Lung (tissue), 12 donors: ENCODE measurements around the gene LUM. TPM values are rescaled to one million over a fixed set of nuclear protein-coding genes. Genes with fewer than 3 reads are reported as not detected.
"Not testable (repeated sequence)": the region's sequence is repeated elsewhere in the genome, so short reads cannot be mapped to it uniquely, and the experiment has no call there.

Experiments
- ATAC-seq: fragments of 200-7000 bp; cut with Tn5 transposase; one replicate; pipeline ENCODE4 v1.9.1; 2020; ENCODE audit warnings: moderate number of reproducible peaks; ENCODE audit not compliant: insufficient read depth, low FRiP score
- DNase-seq, 3 donors: peaks; one replicate each; pipeline ENCODE4 v3.0.0-alpha.2; 2013 to 2017
- H3K27ac ChIP-seq, 2 donors: one replicate each; pipeline ENCODE4 v1.5.1; 2013; ENCODE audit warnings: mild to moderate bottlenecking in 2 of 2, moderate library complexity in 2 of 2, control low read depth in 1 of 2, inconsistent platforms in 1 of 2, low read depth in 1 of 2, low read length in 1 of 2
- H3K27me3 ChIP-seq, 3 donors: one replicate each; pipeline ENCODE4 v1.5.1; 2013; ENCODE audit warnings: low read length in 2 of 3; ENCODE audit not compliant: control insufficient read depth in 3 of 3, insufficient read depth in 3 of 3
- H3K36me3 ChIP-seq, 4 donors: one replicate each; pipeline ENCODE4 v1.5.1; 2013; ENCODE audit warnings: low read length in 4 of 4, mild to moderate bottlenecking in 1 of 4, moderate library complexity in 1 of 4; ENCODE audit not compliant: control insufficient read depth in 4 of 4, insufficient read depth in 4 of 4
- H3K4me1 ChIP-seq, 5 donors: one replicate each; pipeline ENCODE4 v1.5.1; 2013; ENCODE audit warnings: low read length in 5 of 5, mild to moderate bottlenecking in 2 of 5, moderate library complexity in 1 of 5; ENCODE audit not compliant: control insufficient read depth in 5 of 5, insufficient read depth in 5 of 5
- H3K4me3 ChIP-seq: one replicate; pipeline ENCODE4 v1.5.1; 2013; ENCODE audit warnings: mild to moderate bottlenecking, control low read depth, moderate library complexity
- H3K9ac ChIP-seq, 2 donors: one replicate each; pipeline ENCODE4 v1.5.1; 2013; ENCODE audit warnings: low read length in 2 of 2, control low read depth in 1 of 2; ENCODE audit not compliant: insufficient read depth in 1 of 2
- H3K9me3 ChIP-seq, 4 donors: one replicate each; pipeline ENCODE4 v1.5.1; 2013; ENCODE audit warnings: low read length in 3 of 4, mild to moderate bottlenecking in 1 of 4, moderate library complexity in 1 of 4; ENCODE audit not compliant: control insufficient read depth in 4 of 4, insufficient read depth in 3 of 4
- WGBS, 2 donors: extraction: QIAGEN DNeasy Blood & Tissue Kit; methylation state at CpG; one replicate each; pipeline ENCODE4 v1.1.7; 2013; 5-methylcytosine and 5-hydroxymethylcytosine counted together
- polyA plus RNA-seq, 2 donors: library from polyadenylated mRNA; stranded (reverse); fragments of 200-250 nt; gene quantifications; one replicate each; pipeline ENCODE4 v1.2.1, GENCODE V29; 2013
- total RNA-seq, 2 donors: library from RNA; depleted of rRNA in 1 of 2; stranded (reverse); fragments of >200 nt in 1 of 2; gene quantifications; one replicate each; pipeline ENCODE4 v1.2.1, GENCODE V29; 2014 to 2021
- TF ChIP-seq, protein P1 (sequence below): IDR thresholded peaks from 2 replicates; pipeline ENCODE4 v1.5.1; 2012; ENCODE audit warnings: mild to moderate bottlenecking; ENCODE audit errors: control extremely low read depth, extremely low read depth
- donor health status: control.
- donor health status: control.
- donor health status: Bipolar disorder and iron deficiency.
- donor health status: healthy.
- donor health status: DM: yes; HTN: yes; CAD: no.

The LUM gene
- total and polyA plus RNA-seq, 4 donors, result 74.5 to 593 (median 218) TPM

DNA sequence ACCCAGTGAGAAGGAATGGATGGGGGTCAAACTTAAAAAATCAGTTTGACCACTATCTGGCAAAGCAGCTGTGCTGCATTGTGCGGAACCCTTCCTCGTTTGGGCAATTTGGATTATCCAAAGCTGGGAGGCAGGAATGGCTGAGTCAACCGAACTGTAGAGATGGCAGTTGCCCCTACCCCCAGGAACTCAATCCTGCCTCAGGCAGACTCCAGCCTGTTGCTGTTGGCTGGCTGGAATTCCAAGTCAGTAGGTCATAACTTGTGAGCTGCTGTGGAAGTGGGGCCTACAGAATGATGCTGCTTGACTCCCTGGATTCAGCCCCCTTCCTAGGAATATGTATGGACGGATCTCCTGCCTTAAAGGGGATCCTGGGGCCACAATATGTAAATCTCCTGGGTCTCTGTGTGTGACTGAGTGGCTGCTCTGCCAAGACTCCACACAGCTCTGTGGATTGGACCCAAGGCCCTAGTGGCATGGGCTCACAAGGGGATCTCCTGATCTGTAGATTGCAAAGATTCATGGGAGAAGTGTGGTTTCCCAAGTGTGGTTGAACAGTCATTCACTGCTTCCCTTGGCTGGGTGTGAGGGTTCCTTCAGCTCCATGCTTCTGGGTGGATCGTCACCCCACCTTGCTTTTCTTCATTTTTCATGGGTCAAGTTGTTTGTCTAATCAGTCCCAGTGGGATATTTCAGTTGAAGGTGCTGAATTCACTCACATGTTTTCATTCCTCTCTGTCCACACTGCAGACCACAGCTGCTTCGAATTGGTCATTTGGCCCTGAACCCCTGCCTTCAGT lies 19.2 kb downstream of the LUM start:
- DNase-seq, result no peak
- no peak for ATAC-seq
- 73 to 79% methylated on average over 6 of the region's 6 CpGs for WGBS, 2 donors
- TF ChIP-seq, protein P1, sequence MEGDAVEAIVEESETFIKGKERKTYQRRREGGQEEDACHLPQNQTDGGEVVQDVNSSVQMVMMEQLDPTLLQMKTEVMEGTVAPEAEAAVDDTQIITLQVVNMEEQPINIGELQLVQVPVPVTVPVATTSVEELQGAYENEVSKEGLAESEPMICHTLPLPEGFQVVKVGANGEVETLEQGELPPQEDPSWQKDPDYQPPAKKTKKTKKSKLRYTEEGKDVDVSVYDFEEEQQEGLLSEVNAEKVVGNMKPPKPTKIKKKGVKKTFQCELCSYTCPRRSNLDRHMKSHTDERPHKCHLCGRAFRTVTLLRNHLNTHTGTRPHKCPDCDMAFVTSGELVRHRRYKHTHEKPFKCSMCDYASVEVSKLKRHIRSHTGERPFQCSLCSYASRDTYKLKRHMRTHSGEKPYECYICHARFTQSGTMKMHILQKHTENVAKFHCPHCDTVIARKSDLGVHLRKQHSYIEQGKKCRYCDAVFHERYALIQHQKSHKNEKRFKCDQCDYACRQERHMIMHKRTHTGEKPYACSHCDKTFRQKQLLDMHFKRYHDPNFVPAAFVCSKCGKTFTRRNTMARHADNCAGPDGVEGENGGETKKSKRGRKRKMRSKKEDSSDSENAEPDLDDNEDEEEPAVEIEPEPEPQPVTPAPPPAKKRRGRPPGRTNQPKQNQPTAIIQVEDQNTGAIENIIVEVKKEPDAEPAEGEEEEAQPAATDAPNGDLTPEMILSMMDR, result no peak
- no peak overlapping the region for H3K9ac ChIP-seq
- H3K36me3 ChIP-seq, result no peaks in the 10 kb centered on the region
- H3K4me3 ChIP-seq, result no peak overlapping the region
- peaks cover 0 to 6% (median 2%) of the 10 kb centered on the region in 4 donors for H3K9me3 ChIP-seq
- H3K4me1 ChIP-seq, result no peaks in the 10 kb centered on the region
- H3K27ac ChIP-seq, result no peak overlapping the region
- H3K27me3 ChIP-seq, result no peaks in the 10 kb centered on the region

GRCh38 chr12:91089953-91090352 lies 21.3 kb downstream of the LUM start:
- not testable (repeated sequence) for DNase-seq

DNA sequence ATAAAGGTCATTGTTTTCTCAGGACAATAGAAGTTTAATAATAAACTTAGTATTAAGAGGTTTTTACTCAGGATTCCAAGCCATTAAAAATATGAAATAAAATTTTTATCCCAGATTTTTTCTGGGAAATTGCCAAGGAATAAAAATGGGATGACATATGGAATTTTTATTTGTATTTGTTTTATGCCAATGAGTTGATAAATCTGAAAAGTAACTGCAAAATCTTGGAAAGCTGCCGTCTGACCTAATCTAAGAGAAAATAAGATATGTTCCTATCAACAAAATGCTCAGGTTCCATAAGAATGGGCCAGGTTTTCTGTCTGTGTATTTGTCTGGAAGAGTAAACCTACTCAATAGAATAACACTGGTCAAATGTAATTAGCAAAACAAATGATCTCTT lies 31.3 kb downstream of the LUM start:
- no peak overlapping the region for H3K4me3 ChIP-seq
- WGBS, 2 donors, result 92 to 98% methylated on average over 1 of the region's 1 CpG
- ATAC-seq, result no peak
- H3K9me3 ChIP-seq, result no peaks in the 10 kb centered on the region
- DNase-seq, result no peak
- H3K27me3 ChIP-seq, result no peaks in the 10 kb centered on the region
- H3K27ac ChIP-seq, result no peak overlapping the region
- H3K36me3 ChIP-seq, result no peaks in the 10 kb centered on the region
- TF ChIP-seq, protein P1, result no peak
- H3K4me1 ChIP-seq, result peaks cover 0 to 5% (median 0%) of the 10 kb centered on the region in 5 donors
- no peak overlapping the region for H3K9ac ChIP-seq

More at GRCh38 chr12:91089953-91090352, 21.3 kb downstream of the LUM start:
- not testable (repeated sequence) for H3K27me3 ChIP-seq, ATAC-seq, H3K27ac ChIP-seq, H3K36me3 ChIP-seq, H3K9ac ChIP-seq, H3K4me3 ChIP-seq, H3K9me3 ChIP-seq, H3K4me1 ChIP-seq
- WGBS, 2 donors, result 86 to 90% methylated on average over 2 of the region's 2 CpGs

DNA sequence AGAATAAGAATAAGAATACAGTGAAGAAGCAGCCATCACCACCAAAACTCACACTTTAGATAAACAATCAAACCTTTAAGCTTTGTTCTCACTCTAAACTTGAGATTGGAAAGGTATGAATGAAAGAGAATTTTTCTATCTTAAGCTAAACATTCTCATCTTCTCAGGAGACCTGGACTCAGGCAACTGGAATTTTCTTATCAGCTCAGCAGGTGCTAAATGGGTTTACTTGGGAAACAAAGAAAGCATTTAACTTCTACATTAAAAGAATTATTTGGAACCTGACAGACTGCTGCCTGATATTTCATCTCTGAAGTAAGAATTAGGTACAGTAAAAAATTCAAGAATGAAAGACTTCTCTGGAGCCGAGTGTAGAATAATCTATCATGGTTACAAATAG lies 32.8 kb downstream of the LUM start:
- Histone ChIP-seq H3K4me1 (peaks cover 0 to 18% (median 7%) of the 10 kb centered on the region in 5 donors), H3K36me3 (no peaks in the 10 kb centered on the region), H3K27ac (no peak overlapping the region), H3K27me3 (no peaks in the 10 kb centered on the region), H3K9ac (no peak overlapping the region), H3K9me3 (no peaks in the 10 kb centered on the region), H3K4me3 (no peak overlapping the region)
- TF ChIP-seq, protein P1, result no peak
- WGBS, 2 donors, result 52 to 67% methylated on average over 1 of the region's 1 CpG
- no peak for DNase-seq
- ATAC-seq, result no peak
